ENCODE measurements around the gene OR2L8. TPM values are rescaled to one million over a fixed set of nuclear protein-coding genes. Genes with fewer than 3 reads are reported as not detected.

OR2L8 gene
- total and polyA plus RNA-seq, 9 of the 15 experiments (the other 6 are each of a cell fraction or from before 2014, with no cell fraction given): not detected

- TF ChIP-seq FOXP4 (CRISPR knock-in tag; IDR thresholded peaks at IDR 0.05; ENCODE audit: borderline replicate concordance) (0 out of 2 replicates have a peak, but pooled peaks have one; percentile 72), CHAMP1 (IDR thresholded peaks at IDR 0.05) (peak; percentile 65), RREB1 (CRISPR knock-in tag; IDR thresholded peaks at IDR 0.05) (peak; percentile 69; the same call in 1 of the 2 replicates), LCOR (CRISPR knock-in tag; IDR thresholded peaks at IDR 0.05) (peak; percentile 84), RCOR1 (IDR thresholded peaks at IDR 0.05; ENCODE audit: borderline replicate concordance in 1 of 2, low read depth in 2 of 2, low read length in 2 of 2) (peak in 1 of 2 experiments; percentile 57; a peak in 1 of 4 replicates), HCFC1 (IDR thresholded peaks at IDR 0.05; ENCODE audit: low read depth, low read length) (peak; percentile 49)
Observed at GRCh38 chr1:247936965-247937734, 11.5 kb upstream of the OR2L8 start (continued).

All from K562 (cell line).